ENCODE results near the gene GATA2. TPM values are rescaled to one million over a fixed set of nuclear protein-coding genes. Genes with fewer than 3 reads are reported as not detected.
A peak's percentile ranks its signal among the peaks of the same experiment; 100 is the strongest.

GATA2 gene
- total RNA-seq, 4 donors from 2014 or later = 5.4 to 16.0 (median 8.1) TPM

- Histone ChIP-seq H3K36me3 (no peaks in the 10 kb centered on the region), H3K4me3 (peak overlapping the region in 1 of 2 donors; percentile 59), H3K27ac (no peak overlapping the region), H3K27me3 (peaks cover 100% of the 10 kb centered on the region), H3K4me1 (peaks cover 0 to 25% (median 10%) of the 10 kb centered on the region in 3 donors), H3K9me3 (no peaks in the 10 kb centered on the region)
- peak in 1 of 4 experiments; percentile 0 for TF ChIP-seq CTCF (IDR thresholded peaks at IDR 0.05)
- TF ChIP-seq POLR2AphosphoS5 (IDR thresholded peaks at IDR 0.05) = no peak
- TF ChIP-seq POLR2A (IDR thresholded peaks at IDR 0.05) = no peak
- TF ChIP-seq EP300 (IDR thresholded peaks at IDR 0.05) = no peak
- WGBS, 2 donors (ENCODE audit: low coverage in 1 of 2) = 24% methylated on average over 5 of the region's 5 CpGs; no CpG with 5 or more reads in 1 of the 2 donors
- ATAC-seq = no peak
Measured at GRCh38 chr3:128498127-128498626, 5.2 kb upstream of the GATA2 start.

GRCh38 chr3:128497305-128498126 lies 4.5 kb upstream of the GATA2 start:
- peaks cover 100% of the 10 kb centered on the region for H3K27me3 ChIP-seq
- TF ChIP-seq CTCF (IDR thresholded peaks at IDR 0.05) = peak in 3 of 4 experiments; percentile 38 to 80 (median 57)
- TF ChIP-seq POLR2A (IDR thresholded peaks at IDR 0.05) = no peak
- H3K4me1 ChIP-seq = peaks cover 0 to 32% (median 17%) of the 10 kb centered on the region in 3 donors
- H3K36me3 ChIP-seq = no peaks in the 10 kb centered on the region
- peak overlapping the region in 1 of 4 donors; percentile 44 for H3K27ac ChIP-seq
- peak overlapping the region; percentile 9 to 59 for H3K4me3 ChIP-seq
- 0% methylated on average over 1 of the region's 77 CpGs; no CpG with 5 or more reads in 1 of the 2 donors for WGBS, 2 donors (ENCODE audit: low coverage in 1 of 2)
- peak; percentile 57 for ATAC-seq
- H3K9me3 ChIP-seq = no peaks in the 10 kb centered on the region

- no peaks in the 10 kb centered on the region for H3K36me3 ChIP-seq
- no peak for ATAC-seq
- WGBS, 2 donors (ENCODE audit: low coverage in 1 of 2) = 9 to 18% methylated on average over 9 to 11 of the region's 45 CpGs
- H3K27me3 ChIP-seq = peaks cover 100% of the 10 kb centered on the region
- H3K27ac ChIP-seq = no peak overlapping the region
- H3K9me3 ChIP-seq = no peaks in the 10 kb centered on the region
- H3K4me3 ChIP-seq = peak overlapping the region in 1 of 2 donors; percentile 59
- H3K4me1 ChIP-seq = peaks cover 0 to 39% (median 23%) of the 10 kb centered on the region in 3 donors
- TF ChIP-seq CTCF (IDR thresholded peaks at IDR 0.05) = no peak
- no peak for TF ChIP-seq EP300 (IDR thresholded peaks at IDR 0.05)
- TF ChIP-seq POLR2A (IDR thresholded peaks at IDR 0.05) = no peak
- TF ChIP-seq POLR2AphosphoS5 (IDR thresholded peaks at IDR 0.05) = no peak
Measured at GRCh38 chr3:128496602-128497304, 3.8 kb upstream of the GATA2 start.

GRCh38 chr3:128496019-128496601 lies 3.1 kb upstream of the GATA2 start:
- TF ChIP-seq POLR2A (IDR thresholded peaks at IDR 0.05) = no peak
- no peak for TF ChIP-seq POLR2AphosphoS5 (IDR thresholded peaks at IDR 0.05)
- Histone ChIP-seq H3K27me3 (peaks cover 100% of the 10 kb centered on the region), H3K27ac (no peak overlapping the region), H3K36me3 (no peaks in the 10 kb centered on the region), H3K9me3 (no peaks in the 10 kb centered on the region), H3K4me1 (peaks cover 0 to 46% (median 26%) of the 10 kb centered on the region in 3 donors), H3K4me3 (no peak overlapping the region)
- WGBS, 2 donors (ENCODE audit: low coverage in 1 of 2) = 40% methylated on average over 30 of the region's 32 CpGs; no CpG with 5 or more reads in 1 of the 2 donors
- no peak for ATAC-seq

GRCh38 chr3:128495435-128495970 lies 2.5 kb upstream of the GATA2 start:
- TF ChIP-seq POLR2AphosphoS5 (IDR thresholded peaks at IDR 0.05) = no peak
- TF ChIP-seq EP300 (IDR thresholded peaks at IDR 0.05) = no peak
- Histone ChIP-seq H3K9me3 (no peaks in the 10 kb centered on the region), H3K4me1 (peaks cover 0 to 52% (median 33%) of the 10 kb centered on the region in 3 donors), H3K27ac (no peak overlapping the region), H3K4me3 (no peak overlapping the region), H3K27me3 (peaks cover 100% of the 10 kb centered on the region), H3K36me3 (no peaks in the 10 kb centered on the region)
- WGBS, 2 donors (ENCODE audit: low coverage in 1 of 2) = 92% methylated on average over 5 of the region's 9 CpGs; no CpG with 5 or more reads in 1 of the 2 donors
- no peak for ATAC-seq

Data from gastroesophageal sphincter (tissue), 4 donors.